ENCODE data around the gene ACOXL.
"Not testable (repeated sequence)": the region's sequence is repeated elsewhere in the genome, so short reads cannot be mapped to it uniquely, and the experiment has no call there.

ACOXL gene

DNA sequence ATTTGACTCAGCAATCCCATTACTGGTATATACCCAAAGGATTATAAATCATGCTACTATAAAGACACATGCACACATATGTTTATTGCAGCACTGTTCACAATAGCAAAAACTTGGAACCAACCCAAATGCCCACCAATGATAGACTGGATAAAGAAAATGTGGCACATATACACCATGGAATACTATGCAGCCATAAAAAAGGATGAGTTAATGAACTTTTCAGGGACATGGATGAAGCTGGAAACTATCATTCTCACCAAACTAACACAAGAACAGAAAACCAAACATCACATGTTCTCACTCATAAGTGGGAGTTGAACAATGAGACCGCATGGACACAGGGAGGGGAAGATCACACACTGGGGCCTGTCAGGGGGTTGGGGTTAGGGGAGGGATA lies 350.3 kb downstream of the ACOXL start:
- DNase-seq, result not testable (repeated sequence)

- DNase-seq, result no peak
Measured at GRCh38 chr2:111091811-111092211, 359.4 kb downstream of the ACOXL start.

- no peak for DNase-seq
Measured at GRCh38 chr2:111094691-111095090, 362.3 kb downstream of the ACOXL start.

GRCh38 chr2:111095434-111095833 lies 363.1 kb downstream of the ACOXL start:
- no peak for DNase-seq

DNA sequence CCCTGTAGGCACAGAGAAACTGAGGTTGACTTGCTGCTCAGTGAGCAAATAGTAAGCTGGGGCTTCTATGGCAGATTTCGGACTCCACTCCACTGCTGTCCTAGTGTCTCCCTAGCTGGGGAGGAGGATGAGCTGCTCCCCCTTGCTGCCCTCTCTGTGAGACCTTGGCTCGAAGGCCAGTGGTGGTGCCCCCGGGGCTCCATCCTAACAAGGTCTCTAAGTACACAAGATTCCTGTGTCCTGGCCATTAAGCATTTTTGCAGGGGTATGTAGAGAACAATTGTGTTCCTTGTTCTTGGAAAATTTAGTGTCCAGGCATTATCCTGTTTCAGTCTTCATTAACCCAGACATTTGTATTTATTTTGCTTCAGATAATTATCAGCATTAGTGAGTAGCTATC lies 367.0 kb downstream of the ACOXL start:
- DNase-seq, result no peak

- no peak for DNase-seq
Measured at GRCh38 chr2:111100087-111100764, 367.9 kb downstream of the ACOXL start.

- DNase-seq, result peak; percentile 67
Measured at GRCh38 chr2:111100765-111101162, 368.4 kb downstream of the ACOXL start.

DNA sequence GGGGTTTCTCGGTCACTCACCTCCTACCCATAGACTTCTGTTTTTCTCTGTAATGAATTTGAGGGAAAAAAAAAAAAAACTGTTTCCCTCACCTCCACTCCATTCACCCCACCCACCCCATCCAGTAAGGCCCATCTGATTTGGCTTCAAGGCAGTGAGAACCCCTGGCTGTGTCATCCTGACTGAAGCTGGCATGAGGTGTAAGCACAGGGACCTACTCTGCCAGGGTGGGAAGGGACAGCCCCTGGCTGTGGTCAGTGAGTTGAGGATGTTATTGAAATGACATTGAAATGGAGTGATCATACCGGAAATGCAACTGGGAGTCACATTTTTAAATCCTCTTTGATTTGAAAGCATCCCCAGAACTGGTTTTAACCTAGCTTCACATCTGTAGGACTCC lies 369.2 kb downstream of the ACOXL start:
- DNase-seq, result no peak

DNA sequence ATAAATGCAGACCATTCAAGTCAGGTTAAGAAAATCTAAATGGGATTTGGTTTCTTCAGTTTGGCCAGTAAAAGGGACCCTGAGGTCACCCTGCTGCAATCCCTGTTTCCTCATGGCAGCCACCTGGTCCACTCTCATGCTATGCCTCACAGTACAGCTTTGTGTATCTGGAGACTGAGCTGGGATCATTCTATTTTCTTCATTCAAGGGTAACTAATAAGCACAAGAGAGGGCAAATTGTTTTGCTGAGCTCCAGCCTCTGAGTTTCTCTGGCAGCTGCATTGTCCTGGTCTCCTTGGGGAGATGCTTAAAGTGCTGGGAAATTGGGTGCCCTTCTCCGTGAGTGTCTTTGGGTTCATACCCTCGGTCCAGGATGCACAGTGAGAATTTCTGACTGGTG lies 369.8 kb downstream of the ACOXL start:
- DNase-seq, result no peak

DNA sequence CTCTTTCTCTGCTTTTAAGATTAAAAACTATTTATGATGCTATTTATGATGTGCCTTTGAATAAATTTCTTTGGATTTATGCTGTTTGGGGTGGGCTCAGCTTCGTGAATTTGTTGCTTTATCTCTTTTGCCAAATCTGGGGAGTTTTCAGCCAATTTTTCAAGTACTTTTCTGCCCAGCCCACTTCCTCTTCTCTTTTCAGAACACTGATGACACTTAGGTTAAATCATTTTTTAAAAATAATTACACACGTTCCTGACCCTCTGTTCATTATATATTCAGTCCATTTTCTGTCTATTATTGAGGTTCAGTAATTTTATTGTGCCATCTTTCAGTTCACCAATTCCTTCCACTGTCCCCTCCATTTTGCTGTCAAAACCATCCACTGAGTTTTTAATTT lies 373.6 kb downstream of the ACOXL start:
- DNase-seq, result no peak

DNA sequence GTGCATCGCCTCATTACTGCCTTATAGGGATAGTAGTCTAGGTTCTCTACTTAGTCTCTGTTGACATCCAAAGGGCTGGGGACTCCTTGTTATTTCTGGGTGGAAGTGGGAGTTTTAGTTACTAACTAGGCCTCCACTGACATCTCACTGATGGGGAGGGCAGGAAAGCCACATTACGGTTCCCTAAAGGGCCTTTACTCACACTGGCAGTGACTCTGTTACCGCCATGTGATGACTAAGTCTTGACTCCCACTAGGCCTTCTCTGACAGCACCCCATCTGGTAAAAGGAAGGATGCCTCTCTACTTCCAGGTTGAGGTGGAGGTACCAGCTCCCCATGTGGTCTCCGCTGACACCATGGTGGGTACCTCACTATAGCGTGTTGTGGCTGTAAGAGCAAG lies 374.3 kb downstream of the ACOXL start:
- no peak for DNase-seq

DNA sequence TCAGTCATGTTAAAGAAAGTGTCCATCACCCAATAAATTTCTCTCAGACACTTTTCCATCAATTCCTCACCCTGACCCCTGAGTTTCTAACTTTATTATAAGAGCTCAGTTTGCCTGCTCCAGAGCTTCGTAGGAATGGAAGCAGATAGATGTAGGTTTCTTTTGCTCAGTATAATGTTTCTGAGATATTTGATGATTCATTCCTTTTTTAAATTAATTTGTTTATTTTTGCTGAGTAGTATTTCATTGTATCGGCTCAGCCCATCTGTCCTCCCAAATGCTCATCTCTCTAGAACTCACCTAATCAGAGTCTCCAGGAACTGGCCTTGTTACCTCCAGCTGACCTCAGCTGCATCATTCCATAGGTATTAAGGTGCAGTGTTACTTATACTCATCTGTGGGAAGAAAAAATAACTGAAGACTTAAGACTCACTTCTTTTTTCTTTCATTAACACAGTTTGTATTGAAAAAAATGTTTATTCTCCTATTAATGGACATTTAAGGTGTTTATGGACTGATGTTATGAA lies 376.4 kb downstream of the ACOXL start:
- no peak for DNase-seq

DNA sequence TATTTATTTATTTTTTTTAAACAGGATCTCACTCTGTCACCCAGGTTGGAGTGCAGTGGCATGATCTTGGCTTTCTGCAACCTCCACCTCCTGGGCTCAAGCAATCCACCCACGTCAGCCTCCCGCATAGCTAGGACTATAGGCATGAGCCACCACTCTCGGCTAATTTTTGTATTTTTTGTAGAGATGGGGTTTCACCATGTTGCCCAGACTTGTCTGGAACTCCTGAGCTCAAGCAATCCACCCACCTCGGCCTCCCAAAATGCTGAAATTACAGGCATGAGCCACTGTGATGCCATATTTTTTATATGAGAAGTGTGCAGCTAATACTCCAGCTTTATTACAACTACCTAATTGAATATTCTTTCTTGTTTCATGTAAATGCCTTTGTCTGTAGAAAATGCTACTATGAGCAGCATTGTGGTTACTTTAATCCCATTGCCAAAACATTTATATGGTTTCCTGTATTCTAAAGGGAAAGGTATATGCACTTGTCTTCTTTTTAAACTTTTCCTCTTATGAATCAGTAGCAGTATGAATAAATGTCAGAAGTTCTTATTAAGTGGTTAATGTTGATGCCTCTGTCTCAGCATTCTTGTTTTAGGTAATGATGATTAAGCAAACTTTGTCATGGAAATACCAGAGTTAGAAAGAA lies 378.9 kb downstream of the ACOXL start:
- DNase-seq, result no peak

- DNase-seq, result no peak
Measured at GRCh38 chr2:111113838-111114237, 381.5 kb downstream of the ACOXL start.

DNA sequence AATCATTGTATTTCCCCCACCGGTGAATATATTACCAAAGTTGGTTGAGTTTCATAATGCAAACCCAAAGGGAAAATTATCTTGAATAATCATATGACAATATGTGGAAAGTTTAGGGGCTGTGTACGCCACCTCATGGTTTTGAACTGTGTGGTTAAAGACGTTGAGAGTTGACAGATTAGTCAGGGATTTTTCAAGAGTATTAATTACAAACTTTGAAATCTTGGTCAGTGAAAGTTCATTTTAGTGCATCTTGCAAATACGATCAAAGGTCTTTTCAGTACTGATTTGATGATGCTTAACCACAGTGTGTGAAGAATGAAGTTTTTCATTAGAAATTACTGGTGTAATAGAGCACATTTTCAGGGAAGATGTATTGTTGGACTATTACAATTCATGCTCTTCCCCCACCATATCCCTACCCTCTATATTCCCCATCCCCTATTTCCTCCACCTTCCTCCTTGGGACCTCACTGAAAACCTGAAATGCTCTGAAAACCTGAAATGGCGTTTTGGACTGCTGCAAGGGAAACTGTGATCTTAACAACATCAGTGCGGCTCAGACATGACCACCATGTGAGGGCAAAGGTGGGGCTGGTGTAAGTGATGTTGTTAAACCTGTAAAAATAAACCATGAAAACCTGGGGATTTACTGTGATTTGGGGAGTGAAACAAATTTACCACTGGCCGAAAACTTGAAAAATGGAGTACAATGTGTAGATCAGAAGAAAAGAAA lies 383.8 kb downstream of the ACOXL start:
- no peak for DNase-seq

DNA sequence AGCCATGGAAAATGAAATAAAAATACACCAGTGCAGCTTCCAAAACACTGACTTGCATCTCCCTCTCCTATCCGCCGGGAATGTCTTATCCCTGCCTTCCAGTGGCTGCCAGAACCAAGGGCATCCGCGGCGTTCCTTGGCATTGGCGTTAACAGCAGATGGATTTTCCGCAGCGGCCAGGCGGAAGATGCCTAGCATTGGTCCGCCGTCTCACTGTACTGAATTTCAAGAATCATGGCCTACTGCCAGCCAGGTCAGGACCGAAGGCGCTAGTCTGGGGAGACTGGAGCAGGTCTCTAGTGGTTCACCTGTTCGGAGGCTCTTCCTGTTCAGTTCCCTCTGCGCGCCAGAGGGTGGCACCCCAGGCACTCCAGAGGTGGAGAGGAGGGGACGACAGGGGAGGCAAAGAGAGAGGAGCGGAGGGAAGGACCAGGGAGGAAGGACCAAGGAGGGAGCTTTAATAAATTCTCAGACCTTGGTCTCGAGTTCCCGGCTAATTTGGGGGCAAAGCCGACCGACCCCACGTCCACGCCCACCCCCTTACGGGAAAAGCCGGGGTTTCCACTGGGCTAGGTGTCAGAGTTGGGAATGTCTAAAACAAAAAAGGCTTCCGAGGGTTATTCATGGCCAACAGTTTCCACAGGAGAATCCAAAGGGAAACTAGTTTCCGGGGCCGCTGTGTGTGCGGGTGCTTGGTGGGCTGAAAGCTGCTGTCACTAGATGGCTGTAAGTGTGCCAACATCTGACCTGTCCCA lies 384.6 kb downstream of the ACOXL start:
- peak; percentile 59 for DNase-seq

DNA sequence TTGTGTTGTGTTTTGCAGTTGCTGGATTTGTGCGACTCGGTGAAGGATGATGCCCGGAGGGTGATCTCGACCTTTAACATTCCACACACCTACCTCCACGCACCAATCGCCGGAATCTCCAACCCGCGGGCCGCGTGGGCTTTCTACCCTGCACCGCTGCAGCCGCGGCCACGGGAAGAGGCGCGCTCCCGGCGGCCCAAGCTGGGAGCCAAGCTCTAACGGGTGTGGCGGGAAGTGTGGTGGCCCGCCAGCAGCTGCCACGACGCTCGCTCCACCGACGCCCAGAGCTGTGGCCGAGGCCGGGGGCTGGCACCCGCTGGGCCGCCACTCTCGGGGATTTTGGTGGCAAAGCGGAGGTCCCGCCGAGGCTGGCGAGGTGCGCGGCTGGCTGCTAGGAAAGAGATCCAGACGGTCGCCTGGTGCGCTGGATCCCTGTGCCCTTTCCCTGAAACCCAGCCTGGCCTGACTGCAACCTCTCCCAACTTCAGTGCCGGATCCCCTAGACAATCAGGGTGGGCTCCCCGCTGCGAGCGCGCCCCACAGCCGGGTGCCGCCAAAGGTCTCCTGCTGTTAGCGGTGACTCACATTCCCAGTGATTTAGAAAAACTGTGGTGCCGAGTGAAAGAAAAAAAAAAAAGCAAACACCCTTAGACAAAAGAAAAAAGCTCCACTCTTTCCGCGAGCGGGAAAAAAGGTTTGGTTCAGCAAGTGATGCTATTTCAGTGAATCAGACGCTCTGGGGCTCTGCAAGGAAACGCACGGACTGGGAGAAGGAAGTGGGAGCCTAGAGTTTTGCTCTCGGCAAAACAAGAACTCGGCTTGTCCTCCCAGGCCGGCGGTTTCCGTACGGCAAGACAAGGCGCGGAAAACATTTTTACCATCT lies 385.5 kb downstream of the ACOXL start:
- no peak for DNase-seq

- no peak for DNase-seq
Measured at GRCh38 chr2:111118481-111118980, 386.2 kb downstream of the ACOXL start.

DNA sequence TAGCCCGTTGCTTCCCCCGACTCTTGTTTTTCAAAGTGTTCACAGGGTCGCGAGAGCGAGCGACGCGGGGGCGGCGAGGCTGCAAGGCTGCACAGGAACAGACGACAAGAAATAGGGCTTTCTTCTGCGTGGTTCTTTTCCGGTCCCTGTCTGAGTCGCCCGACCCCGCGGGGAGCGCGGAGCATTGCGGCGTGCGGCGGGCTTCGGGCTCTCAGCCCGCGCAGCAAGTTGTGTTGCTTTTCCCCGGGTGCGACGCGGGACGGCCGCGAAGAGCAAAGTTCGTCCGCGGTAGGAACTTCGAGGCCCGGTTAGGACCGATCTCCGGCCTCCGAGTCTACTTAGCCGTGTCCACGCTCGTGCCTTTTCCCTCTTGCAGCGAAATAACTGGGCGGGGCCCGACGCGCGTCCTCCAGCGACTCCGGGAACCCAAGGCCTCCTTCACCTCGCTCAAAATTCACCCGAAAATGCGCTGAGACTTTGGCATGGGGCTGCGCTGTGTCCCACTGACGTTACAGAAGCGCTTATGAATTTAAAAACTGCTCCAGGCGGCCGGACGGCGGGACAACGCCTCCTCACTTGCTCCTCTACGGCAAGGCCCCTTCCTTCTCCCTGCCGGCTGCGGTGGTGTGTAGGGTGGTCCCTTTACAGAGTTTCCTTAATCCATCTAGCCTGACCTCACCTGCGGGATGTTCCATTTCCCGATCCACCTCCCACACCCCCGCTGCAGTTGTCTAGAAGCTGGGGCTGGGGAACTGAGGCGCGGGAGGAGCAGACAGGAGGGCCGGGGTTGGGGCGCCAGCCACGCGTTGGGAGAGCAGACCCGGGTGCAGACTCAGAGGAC lies 386.8 kb downstream of the ACOXL start:
- DNase-seq, result no peak

DNA sequence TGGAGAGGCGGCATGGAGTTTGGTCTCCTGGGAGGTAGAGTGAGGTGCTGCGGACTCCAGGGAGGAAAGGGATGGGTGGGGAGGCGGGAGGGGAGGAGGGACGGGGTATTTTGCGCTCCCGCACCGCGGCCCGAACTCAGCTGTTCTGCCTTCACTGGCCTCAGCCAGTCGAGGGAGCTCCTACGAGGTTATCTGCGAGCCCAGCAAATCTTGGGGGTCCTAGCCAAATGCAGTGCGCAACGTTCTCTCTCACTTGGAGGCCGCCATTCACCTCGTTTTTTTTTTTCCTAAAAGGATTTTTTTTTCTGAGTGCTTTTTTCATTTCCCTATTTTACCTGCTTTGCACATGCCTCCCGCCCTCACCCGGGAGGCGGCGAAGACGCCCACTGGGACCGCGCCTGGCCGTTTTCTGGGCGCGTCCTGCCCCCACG lies 387.5 kb downstream of the ACOXL start:
- no peak for DNase-seq

Data from OCI-M1 (cell line).